HG03432 (cell line): ENCODE results near the gene SLC6A18.

Experiments
- ATAC-seq: cut with Tn5 transposase; IDR thresholded peaks from one replicate; pipeline ENCODE4 v1.9.1; 2021; ENCODE audit warnings: mild to moderate bottlenecking, moderate library complexity; ENCODE audit not compliant: unreplicated experiment

Gene SLC6A18

GRCh38 chr5:1225081-1225480 is at the start of gene SLC6A18:
Gene SLC6A18, plus strand, starts transcription at chr5:1225381. Its CDS starts 97 bp downstream, at chr5:1225478.
- no peak for ATAC-seq

- ATAC-seq = no peak
Measured at GRCh38 chr5:1175801-1176472, 49.2 kb upstream of the SLC6A18 start.

GRCh38 chr5:1176473-1177391 is 48.4 kb upstream of the SLC6A18 start:
- ATAC-seq = no peak

- ATAC-seq = no peak
Measured at GRCh38 chr5:1177826-1178528, 47.2 kb upstream of the SLC6A18 start.

- no peak for ATAC-seq
Measured at GRCh38 chr5:1178529-1179382, 46.4 kb upstream of the SLC6A18 start.

- no peak for ATAC-seq
Measured at GRCh38 chr5:1179383-1179715, 45.8 kb upstream of the SLC6A18 start.

- no peak for ATAC-seq
Measured at GRCh38 chr5:1180096-1180495, 45.1 kb upstream of the SLC6A18 start.

- ATAC-seq = no peak
Measured at GRCh38 chr5:1180841-1181271, 44.3 kb upstream of the SLC6A18 start.

GRCh38 chr5:1181451-1182359 is 43.5 kb upstream of the SLC6A18 start:
- no peak for ATAC-seq

- no peak for ATAC-seq
Measured at GRCh38 chr5:1182360-1182632, 42.9 kb upstream of the SLC6A18 start.

- ATAC-seq = no peak
Measured at GRCh38 chr5:1182633-1183423, 42.4 kb upstream of the SLC6A18 start.

GRCh38 chr5:1183424-1184162 is 41.6 kb upstream of the SLC6A18 start:
- no peak for ATAC-seq

- no peak for ATAC-seq
Measured at GRCh38 chr5:1184163-1184470, 41.1 kb upstream of the SLC6A18 start.

GRCh38 chr5:1184481-1184880 is 40.7 kb upstream of the SLC6A18 start:
- no peak for ATAC-seq

- ATAC-seq = no peak
Measured at GRCh38 chr5:1185038-1185627, 40.0 kb upstream of the SLC6A18 start.

- ATAC-seq = no peak
Measured at GRCh38 chr5:1185629-1186350, 39.4 kb upstream of the SLC6A18 start.
